ENCODE data around the gene OSBPL6. TPM values are rescaled to one million over a fixed set of nuclear protein-coding genes. Genes with fewer than 3 reads are reported as not detected.
A peak's percentile ranks its signal among the peaks of the same experiment; 100 is the strongest.
"Not testable (repeated sequence)": the region's sequence is repeated elsewhere in the genome, so short reads cannot be mapped to it uniquely, and the experiment has no call there.

Gene OSBPL6
- 3.4 TPM for total RNA-seq
- long read RNA-seq, partial matches to known transcripts: 0 of 9 reads
- long read RNA-seq, other reads (novel, unspliced or antisense): 9 of 9 reads

DNA sequence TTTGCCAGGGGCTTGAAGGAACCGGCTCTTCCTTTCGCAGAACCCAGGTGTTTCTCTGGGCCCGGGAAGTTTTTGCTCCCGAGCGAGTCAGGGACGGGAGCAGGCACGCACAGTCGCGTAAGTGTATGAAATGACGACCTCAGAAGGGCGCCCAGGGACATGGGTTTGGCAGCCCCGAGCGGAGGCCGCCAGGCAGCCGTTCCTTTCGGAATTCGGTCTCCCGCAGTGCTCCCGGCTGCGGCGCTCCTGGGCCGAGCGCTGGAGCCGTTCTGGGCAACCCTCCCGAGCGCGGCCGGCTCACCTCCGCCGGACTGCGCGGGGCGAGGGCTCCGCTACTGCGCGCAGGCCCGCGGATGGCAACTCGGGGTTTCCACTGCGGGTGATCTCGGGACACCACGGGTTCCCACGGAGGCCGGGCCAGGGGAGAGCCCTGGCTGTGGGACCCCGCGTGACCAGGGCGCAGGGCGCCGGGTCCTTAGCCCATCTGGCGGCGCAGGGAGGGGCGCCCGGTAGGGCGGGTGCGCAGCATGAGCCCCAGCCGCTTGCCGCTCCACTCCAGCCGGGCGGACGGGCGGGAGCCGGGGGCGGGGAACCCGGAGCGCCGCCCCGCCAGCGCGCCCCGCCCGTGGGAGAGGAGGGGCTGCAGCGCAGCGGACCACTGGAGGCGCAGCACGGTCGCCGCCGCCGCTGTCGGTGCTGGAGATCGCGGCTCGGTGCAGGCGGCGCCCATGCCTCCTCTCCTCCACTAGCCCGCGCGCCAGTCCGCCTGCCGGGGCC lies at the start of gene OSBPL6:
Gene OSBPL6 (plus strand): TSS at position 690 of the 777 bp plus-strand sequence. CDS start 111,673 bp downstream, outside the sequence.
- peak; percentile 98 for ATAC-seq
- peak; percentile 91 for DNase-seq (ENCODE audit: missing footprints)
- intact Hi-C loops (cut with DNase I): loop anchor here (2.0 to 5.0 kb wide), 3 partner anchors 42 to 79 kb away; no protein-coding TSS in a partner anchor

DNA sequence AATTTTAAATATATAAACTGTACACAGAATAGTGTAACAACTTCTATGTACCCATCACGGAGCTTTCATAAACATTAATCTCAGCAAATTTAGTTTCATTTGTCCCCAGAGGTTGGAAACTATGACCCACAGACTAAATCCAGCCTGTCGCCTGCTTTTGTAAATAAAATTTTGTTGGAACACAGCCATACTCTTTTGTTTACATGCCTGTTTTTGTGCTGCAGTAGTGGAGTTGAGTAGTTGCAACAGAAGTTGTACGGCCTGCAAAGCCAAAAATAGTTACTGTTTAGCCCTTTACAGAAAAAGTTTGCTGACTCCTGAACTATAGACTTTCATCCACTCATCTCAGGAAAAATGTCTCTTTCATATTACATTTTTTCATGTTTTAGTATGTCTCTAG lies 42.3 kb upstream of the OSBPL6 start:
- ATAC-seq: no peak
- no peak for DNase-seq (ENCODE audit: missing footprints)

DNA sequence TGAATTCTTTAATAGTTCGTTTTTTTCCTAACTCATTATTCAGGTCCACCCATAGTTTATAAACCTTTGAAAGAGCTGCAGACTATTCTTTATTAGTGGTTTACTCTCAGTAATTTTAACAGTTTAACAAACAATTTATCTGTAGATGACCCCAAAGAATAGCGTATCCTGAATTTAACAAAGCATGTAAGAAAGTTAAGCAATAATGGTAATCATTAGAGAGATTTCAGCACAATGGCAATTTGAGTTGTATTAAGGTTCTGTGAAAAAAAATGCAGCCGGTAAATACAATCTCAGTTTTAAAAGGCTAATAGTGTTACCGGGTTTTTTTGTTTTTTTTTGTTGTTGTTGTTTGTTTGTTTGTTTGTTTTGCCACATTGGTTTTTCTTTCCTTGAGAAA lies 41.8 kb upstream of the OSBPL6 start:
- no peak for ATAC-seq
- DNase-seq (ENCODE audit: missing footprints): no peak
- intact Hi-C loops (cut with DNase I): loop anchor here (5.0 kb wide), 1 partner anchor 40 kb away; the partner anchor contains the start of gene OSBPL6

More for the DNA sequence above, 42.3 kb upstream of the OSBPL6 start:
- intact Hi-C loops (cut with DNase I): loop anchor here (5.0 kb wide), 1 partner anchor 40 kb away; the partner anchor contains the start of gene OSBPL6

DNA sequence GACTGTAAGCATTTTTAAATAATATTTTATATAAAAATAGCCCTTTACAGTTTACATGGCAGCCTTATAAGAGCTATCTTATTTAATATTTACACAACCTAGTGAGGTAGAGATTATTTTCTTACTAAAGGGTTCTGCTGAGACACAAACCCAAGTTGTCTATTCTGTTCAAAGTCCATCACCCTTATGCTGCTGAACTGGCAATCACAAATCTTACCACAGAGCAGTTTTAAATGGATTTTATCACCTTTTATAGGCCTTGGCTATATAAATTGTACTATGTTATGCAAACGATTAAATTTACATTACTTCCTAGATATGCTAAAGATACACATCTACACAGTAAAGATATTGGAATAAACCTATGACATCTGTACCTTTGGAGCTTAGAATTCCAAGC lies 41.3 kb upstream of the OSBPL6 start:
- ATAC-seq (no peak), DNase-seq (ENCODE audit: missing footprints) (no peak)
- intact Hi-C loops (cut with DNase I): loop anchor here (5.0 kb wide), 1 partner anchor 39 kb away; the partner anchor contains the start of gene OSBPL6

DNA sequence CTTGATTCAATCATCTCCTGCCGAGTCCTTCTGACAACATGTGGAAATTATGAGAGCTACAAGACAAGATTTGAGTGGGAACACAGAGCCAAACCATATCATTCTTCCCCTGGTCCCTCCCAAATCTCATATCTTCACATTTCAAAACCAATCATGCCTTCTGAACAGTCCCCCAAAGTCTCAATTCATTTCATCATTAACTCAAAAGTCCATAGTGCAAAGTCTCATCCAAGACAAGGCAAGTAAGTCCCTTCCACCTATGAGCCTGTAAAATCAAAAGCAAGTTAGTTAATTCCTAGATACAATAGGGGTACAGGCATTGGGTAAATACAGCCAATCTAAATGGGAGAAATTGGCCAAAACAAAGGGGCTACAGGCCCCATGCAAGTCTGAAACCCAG lies 40.4 kb upstream of the OSBPL6 start:
- ATAC-seq; DNase-seq (ENCODE audit: missing footprints): not testable (repeated sequence)
- intact Hi-C loops (cut with DNase I): loop anchor here (5.0 kb wide), 1 partner anchor 38 kb away; the partner anchor contains the start of gene OSBPL6

DNA sequence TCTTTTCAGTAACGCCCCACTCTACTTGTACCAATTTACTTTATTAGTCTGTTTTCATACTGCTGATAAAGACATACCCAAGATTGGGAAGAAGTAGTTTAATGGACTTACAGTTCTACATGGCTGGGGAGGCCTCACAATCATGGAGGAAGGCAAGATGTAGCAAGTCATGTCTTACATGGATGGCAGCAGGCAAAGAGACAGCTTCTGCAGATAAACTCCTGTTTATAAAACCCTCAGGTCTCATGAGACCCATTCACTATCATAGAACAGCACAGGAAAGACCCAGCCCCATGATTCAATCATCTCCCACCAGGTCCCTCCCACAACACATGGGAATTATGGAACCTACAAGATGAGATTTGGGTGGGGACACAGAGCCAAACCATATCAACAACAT lies 38.8 kb upstream of the OSBPL6 start:
- intact Hi-C loops (cut with DNase I): no loop called here
- DNase-seq (ENCODE audit: missing footprints): no peak
- ATAC-seq: no peak

DNA sequence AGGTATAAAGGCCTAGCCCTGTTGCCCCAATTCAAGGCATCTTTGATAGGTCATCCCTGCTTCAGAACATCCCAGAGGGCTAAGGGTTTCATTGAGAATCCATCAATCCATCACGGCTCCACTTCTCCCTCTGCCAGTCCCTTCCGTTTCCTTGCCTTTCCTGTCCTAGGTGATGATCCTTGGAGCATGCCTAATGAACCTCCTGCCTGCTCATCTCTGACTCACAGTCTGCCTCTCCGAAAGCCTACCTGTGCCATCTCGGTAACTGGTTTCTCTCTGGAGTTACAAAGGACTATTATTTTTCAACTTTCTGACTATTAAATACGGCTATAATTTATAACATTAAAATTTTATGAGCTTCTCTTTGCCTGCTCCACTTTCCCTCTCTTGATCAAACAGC lies 36.7 kb upstream of the OSBPL6 start:
- DNase-seq (ENCODE audit: missing footprints) (no peak), ATAC-seq (no peak)
- intact Hi-C loops (cut with DNase I): no loop called here

DNA sequence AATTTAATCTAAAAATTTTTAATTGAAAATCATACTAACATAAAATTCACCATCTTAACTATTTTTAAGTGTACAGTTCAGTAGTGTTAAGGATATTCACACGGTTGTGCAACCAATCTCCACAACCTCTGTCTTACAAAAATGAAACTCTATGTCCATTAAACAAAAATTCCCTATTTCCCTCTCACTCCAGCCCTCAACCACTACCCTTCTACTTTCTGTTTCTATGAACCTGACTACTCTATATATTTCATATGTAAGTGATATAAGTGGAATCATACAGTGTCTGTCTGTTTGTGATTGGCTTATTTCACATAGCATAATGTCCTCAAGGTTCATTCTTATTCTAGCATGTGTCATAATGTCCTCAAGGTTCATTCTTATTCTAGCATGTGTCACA lies 34.3 kb upstream of the OSBPL6 start:
- no peak for DNase-seq (ENCODE audit: missing footprints)
- no peak for ATAC-seq
- intact Hi-C loops (cut with DNase I): no loop called here

DNA sequence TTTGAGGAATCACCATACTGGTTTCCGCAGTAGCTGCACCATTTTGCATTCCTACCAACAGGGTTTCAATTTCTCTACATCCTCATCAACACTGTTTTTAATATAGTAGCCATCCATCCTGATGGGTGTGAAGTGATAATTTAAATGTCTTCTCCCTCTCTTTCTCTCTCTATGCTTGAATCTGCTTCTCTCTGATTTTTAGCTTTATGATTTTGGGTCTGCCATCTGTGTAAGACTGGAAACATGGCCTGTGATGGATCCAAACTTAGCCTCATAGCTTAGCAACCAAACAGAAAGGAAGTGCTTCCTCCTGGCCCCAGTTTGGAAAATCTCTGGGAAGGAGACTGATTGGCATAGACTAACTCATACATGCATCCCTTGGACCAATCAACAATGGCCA lies 33.7 kb upstream of the OSBPL6 start:
- intact Hi-C loops (cut with DNase I): no loop called here
- DNase-seq (ENCODE audit: missing footprints): no peak
- ATAC-seq: no peak

DNA sequence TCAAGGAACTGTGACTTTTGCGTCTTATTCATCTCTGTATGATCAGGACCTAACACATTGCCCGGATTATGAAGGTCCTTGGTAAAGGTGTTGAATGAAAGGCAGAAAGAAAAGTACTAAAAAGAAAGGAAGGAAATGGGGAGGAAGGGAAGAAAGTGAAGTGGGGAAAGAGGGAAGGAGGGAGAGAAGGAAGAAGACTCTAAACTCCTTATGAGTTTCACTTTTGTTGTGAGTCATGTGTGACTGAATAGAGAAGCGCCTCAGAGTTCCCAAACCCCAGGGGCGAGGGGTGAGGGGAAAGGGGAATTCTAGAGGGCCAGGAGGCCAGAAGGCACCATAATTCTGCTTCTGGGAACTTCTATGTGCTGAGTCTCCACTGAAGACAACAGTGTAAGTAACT lies 30.9 kb upstream of the OSBPL6 start:
- no peak for DNase-seq (ENCODE audit: missing footprints)
- ATAC-seq: peak; percentile 26
- intact Hi-C loops (cut with DNase I): no loop called here

DNA sequence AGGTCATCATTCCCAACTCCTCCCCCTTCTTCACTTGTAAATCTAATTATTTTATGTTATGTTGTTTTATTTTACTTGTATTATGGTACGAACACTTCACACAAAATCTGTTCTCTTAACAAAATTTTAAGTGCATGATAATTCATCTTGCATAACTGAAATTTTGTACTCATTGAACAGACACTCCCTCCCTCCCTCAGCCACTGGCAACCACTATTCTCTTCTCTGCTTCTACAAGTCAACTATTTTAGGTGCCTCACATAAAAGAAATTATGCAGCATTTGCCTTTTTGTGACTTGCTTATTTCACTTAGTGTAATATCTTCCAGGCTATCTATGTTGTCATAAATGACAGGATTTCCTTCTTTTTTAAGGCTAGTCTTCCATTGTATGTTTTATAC lies 30.4 kb upstream of the OSBPL6 start:
- DNase-seq (ENCODE audit: missing footprints): no peak
- intact Hi-C loops (cut with DNase I): no loop called here
- ATAC-seq: no peak

DNA sequence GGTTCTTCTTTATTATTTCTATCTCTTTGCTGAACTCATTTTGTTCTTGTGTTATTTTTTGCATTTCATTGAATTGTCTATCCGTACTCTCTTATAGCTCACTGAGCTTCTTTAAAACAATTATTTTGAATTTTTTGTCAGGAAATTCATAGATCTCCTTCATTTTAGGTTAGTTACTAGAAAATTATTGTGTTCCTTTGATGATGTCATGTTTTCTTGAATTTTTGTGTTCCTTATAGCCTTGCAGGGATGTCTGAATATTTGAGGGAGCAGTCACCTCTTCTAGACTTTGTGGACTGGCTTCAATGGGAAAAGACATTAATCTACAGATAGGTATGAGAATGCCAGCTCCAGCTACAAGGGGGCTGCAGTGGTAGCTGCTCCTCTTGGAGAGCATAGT lies 20.7 kb upstream of the OSBPL6 start:
- ATAC-seq (no peak), DNase-seq (ENCODE audit: missing footprints) (no peak)
- intact Hi-C loops (cut with DNase I): no loop called here

DNA sequence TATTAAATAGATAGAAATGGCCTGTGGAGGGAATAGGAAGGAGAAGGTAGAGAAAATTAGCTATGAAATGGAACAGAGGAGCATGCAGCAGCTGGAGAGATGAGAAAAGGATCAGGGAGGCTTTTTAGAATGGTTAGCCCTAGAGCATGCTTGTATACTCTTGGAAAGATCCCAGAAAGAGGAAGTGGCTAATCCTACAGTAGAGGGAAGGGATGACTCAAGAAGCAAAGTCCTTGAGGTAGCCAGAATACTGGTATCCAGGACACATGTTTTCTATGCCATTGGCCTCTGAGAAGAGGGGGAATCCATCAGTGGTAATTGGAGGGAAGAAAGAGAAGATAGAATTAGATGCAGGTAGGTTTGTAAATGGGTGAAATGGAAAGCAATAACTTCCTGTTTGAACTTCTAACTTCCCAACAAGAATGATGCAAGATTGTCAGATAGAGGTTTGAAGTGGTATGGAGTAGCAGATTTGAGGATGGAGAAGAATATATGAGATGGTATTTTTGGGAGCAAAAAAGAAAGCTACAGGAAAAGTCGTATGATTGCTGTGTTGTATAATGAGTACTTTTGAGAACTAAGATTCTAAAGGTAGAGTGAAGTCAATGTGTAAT lies 17.1 kb upstream of the OSBPL6 start:
- intact Hi-C loops (cut with DNase I): no loop called here
- ATAC-seq: no peak

DNA sequence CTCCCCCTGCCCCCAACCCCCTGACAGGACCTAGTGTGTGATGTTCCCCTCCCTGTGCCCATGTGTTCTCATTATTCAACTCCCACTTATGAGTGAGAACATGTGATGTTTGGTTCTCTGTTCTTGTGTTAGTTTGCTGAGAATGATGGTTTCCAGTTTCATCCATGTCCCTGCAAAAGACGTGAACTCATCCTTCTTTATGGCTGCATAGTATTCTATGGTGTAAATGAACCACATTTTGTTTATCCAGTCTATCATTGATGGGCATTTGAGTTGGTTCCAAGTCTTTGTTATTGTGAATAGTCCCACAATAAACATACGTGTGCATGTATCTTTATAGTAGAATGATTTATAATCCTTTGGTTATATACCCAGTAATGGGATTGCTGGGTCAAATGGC lies 13.7 kb upstream of the OSBPL6 start:
- ATAC-seq; intact Hi-C loops (cut with DNase I); DNase-seq (ENCODE audit: missing footprints): not testable (repeated sequence)

More for the DNA sequence above, 17.1 kb upstream of the OSBPL6 start:
- no peak for DNase-seq (ENCODE audit: missing footprints)

DNA sequence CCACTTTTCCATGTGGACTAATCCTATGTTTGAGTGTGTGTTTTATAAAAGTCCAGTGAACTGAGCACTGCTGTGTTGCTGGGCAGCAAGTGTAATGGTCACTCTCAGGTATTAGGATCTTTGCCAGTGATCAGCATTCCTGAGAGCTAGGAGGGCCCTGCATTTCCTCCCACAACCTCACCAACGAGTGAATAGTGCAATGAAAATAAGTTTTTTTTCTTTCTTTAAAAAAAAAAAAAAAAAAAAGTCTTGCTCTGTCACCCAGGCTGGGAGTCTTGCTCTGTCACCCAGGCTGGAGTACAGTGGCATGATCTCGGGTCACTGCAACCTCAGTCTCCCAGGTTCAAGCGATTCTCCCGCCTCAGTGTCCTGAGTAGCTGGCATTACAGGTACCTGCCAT lies 6.5 kb upstream of the OSBPL6 start:
- DNase-seq (ENCODE audit: missing footprints) (no peak), ATAC-seq (no peak)
- intact Hi-C loops (cut with DNase I): no loop called here

DNA sequence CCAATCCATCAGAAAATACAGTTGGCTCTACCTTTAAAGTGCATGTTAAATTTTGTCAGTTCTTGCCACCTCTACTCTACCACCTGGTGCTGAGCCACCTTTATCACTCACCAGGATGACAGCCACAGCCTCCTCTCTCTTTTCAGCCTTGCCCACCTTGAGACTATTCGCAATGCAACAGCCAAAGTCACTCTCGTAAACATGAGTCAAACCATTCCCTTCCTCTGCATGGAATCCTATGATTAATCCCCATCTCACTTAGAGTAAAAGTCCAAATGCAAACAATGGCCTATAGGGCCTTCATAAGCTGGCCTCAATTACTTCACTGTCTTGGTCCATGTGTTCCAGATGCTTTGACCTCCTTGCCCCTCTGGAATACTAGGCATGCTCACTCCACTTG lies 5.8 kb upstream of the OSBPL6 start:
- intact Hi-C loops (cut with DNase I): no loop called here
- ATAC-seq (no peak), DNase-seq (ENCODE audit: missing footprints) (no peak)

DNA sequence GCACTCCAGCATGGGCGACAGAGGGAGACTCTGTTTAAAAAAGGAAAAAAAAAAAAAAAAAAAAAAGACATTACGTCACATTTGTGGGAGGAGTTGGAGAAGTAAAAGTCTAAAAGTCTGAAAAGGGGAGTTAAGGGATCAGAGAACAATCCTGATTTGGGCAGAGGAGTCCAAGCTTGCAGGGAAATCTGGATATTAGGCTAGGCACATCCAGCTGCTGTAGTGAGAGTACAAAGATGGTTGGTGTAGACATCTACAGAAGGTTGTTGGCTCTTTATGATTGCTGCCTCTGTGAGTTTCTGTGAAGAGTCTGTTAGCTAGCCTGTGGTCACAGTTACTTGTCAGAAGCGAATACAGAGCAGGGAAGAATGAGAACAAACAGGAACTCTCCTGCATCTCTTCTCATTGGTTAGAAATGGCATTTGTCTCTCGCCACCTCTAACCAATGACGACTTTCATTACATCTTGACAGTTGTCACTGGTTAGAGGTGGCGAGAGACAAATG lies 3.3 kb upstream of the OSBPL6 start:
- intact Hi-C loops (cut with DNase I): loop anchor here (5.0 kb wide), 2 partner anchors 39 to 59 kb away; no protein-coding TSS in a partner anchor
- DNase-seq (ENCODE audit: missing footprints): no peak
- no peak for ATAC-seq

DNA sequence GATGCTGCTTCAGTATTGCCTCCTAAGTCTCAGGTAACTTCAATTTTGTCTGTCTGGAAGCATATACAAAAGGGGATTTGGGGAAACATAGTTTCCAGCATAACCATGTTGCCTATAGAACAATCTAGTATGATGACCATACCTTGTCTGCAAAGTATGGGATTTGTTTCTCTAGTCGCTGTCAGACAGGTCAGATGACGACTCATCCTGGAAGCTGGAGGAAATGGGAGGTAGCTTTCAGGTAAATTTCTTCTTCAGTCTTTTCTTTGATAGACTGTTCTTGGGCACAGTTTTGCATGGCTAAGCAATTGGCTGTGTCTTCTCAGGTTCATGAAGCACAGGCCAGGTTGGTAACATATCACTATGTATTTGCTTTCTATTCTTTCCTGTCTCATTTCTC lies 2.8 kb upstream of the OSBPL6 start:
- no peak for DNase-seq (ENCODE audit: missing footprints)
- no peak for ATAC-seq
- intact Hi-C loops (cut with DNase I): loop anchor here (5.0 kb wide), 2 partner anchors 39 to 59 kb away; no protein-coding TSS in a partner anchor

DNA sequence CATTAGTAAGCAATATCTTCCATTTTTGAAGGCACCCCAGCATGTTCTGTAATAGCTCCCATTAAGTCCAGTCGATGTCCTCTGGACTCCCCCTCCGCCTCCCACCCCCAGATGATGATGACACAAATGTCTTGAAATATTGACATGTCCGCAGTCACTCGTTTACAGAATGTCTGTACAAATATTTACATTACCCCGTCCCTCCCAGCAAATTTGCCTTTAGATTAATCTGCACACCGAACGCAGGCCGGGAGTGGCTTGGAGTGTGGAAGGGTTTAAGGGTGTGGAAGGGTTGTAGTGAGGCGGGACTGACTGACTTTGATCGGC lies 853 bp upstream of the OSBPL6 start:
- ATAC-seq (no peak), DNase-seq (ENCODE audit: missing footprints) (no peak)
- intact Hi-C loops (cut with DNase I): loop anchor here (5.0 kb wide), 2 partner anchors 41 to 61 kb away; no protein-coding TSS in a partner anchor

Measured in Right ventricle myocardium inferior (tissue), 1 donor.